ENCODE results near the gene POLDIP3. TPM values are rescaled to one million over a fixed set of nuclear protein-coding genes. Genes with fewer than 3 reads are reported as not detected.
"Not testable (repeated sequence)": the region's sequence is repeated elsewhere in the genome, so short reads cannot be mapped to it uniquely, and the experiment has no call there.

The POLDIP3 gene
- total and polyA plus RNA-seq, 3 experiments from 2014 or later = 78.0 to 82.8 (median 80.0) TPM

- Mint-ChIP-seq H3K36me3 (no peaks in the 10 kb centered on the region), H3K9me3 (no peaks in the 10 kb centered on the region), H3K27me3 (no peaks in the 10 kb centered on the region), H3K27ac (no peak overlapping the region), H3K4me3 (no peak overlapping the region), H3K4me1 (peaks cover 0 to 2% (median 0%) of the 10 kb centered on the region in 3 donors)
- CTCF ChIA-PET = interaction anchor here (1.7 kb wide), 1 partner anchor 10 kb away, joined by 5 read pairs; no protein-coding TSS in a partner anchor
- Histone ChIP-seq H3K27me3 (ENCODE audit: insufficient read depth, low read length, poor library complexity, severe bottlenecking) (no peaks in the 10 kb centered on the region), H3K27ac (ENCODE audit: low read depth, low read length) (peak overlapping the region; percentile 16), H3K4me1 (ENCODE audit: insufficient read depth, low read length) (no peaks in the 10 kb centered on the region), H3K4me3 (ENCODE audit: low read length) (no peak overlapping the region), H3K36me3 (ENCODE audit: insufficient read depth, low read length) (no peaks in the 10 kb centered on the region), H3K9me3 (ENCODE audit: low read length) (no peaks in the 10 kb centered on the region)
- DNase-seq = no peak
- POLR2A ChIA-PET = no interaction called here
Observed at GRCh38 chr22:42562684-42563083, 52.0 kb downstream of the POLDIP3 start.

DNA sequence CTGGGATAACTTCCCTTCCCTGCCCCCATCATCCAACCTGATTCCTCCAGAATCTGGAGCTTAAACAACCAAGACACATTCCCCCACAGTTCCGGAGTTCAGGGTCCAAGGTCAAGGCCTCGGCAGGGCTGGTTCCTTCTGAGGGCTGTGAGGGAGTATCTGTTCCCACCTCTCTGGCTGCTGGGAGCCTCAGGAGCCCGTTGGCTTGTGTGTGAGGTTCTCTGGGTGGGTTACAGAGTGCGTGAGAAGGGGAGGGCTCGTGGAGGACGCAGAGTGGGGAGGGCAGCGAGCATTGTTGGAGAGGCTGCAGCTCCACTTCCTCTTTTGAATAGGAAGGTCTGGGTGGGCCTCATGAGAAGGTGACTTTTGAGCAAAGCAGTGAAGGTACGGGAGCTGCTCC lies 52.4 kb downstream of the POLDIP3 start:
- Mint-ChIP-seq H3K27ac (no peak overlapping the region), H3K4me3 (no peak overlapping the region), H3K9me3 (no peaks in the 10 kb centered on the region), H3K36me3 (no peaks in the 10 kb centered on the region), H3K27me3 (no peaks in the 10 kb centered on the region), H3K4me1 (peaks cover 0 to 2% (median 0%) of the 10 kb centered on the region in 3 donors)
- peak overlapping the region; percentile 16 for H3K27ac ChIP-seq (ENCODE audit: low read depth, low read length)
- no peak for DNase-seq
- CTCF ChIA-PET = interaction anchor here (1.7 kb wide), 1 partner anchor 10 kb away, joined by 5 read pairs; no protein-coding TSS in a partner anchor
- no peaks in the 10 kb centered on the region for H3K36me3 ChIP-seq (ENCODE audit: insufficient read depth, low read length)
- no peaks in the 10 kb centered on the region for H3K27me3 ChIP-seq (ENCODE audit: insufficient read depth, low read length, poor library complexity, severe bottlenecking)
- no peaks in the 10 kb centered on the region for H3K9me3 ChIP-seq (ENCODE audit: low read length)
- no peak overlapping the region for H3K4me3 ChIP-seq (ENCODE audit: low read length)
- POLR2A ChIA-PET = no interaction called here
- H3K4me1 ChIP-seq (ENCODE audit: insufficient read depth, low read length) = no peaks in the 10 kb centered on the region

DNA sequence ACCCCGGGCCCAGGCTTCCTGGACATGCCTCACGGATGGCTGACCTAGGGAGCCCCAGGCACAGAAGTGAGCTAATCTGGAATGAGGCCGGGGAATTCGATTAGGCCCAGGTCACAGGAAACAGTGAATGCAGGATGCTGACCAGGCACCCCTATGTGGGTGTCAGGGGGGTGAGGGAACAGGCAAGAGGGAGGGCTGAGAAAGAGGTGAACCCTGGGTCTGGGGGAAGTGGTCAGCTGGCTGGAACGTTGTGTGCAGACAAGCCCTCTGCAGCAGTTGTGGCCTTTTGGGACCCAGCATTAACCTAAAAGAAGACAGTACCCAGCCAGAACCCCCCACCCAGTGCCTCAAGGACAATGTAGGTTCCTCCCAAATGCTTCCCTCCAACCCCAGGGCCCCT lies 52.8 kb downstream of the POLDIP3 start:
- Mint-ChIP-seq H3K4me1 (peaks cover 0 to 2% (median 0%) of the 10 kb centered on the region in 3 donors), H3K9me3 (no peaks in the 10 kb centered on the region), H3K4me3 (no peak overlapping the region), H3K27ac (no peak overlapping the region), H3K27me3 (no peaks in the 10 kb centered on the region), H3K36me3 (no peaks in the 10 kb centered on the region)
- ChIA-PET CTCF (interaction anchor here (1.7 kb wide), 1 partner anchor 9 kb away, joined by 5 read pairs; no protein-coding TSS in a partner anchor), POLR2A (no interaction called here)
- DNase-seq = no peak
- Histone ChIP-seq H3K36me3 (ENCODE audit: insufficient read depth, low read length) (no peaks in the 10 kb centered on the region), H3K9me3 (ENCODE audit: low read length) (no peaks in the 10 kb centered on the region), H3K27ac (ENCODE audit: low read depth, low read length) (peak overlapping the region; percentile 16), H3K4me3 (ENCODE audit: low read length) (no peak overlapping the region), H3K27me3 (ENCODE audit: insufficient read depth, low read length, poor library complexity, severe bottlenecking) (no peaks in the 10 kb centered on the region), H3K4me1 (ENCODE audit: insufficient read depth, low read length) (no peaks in the 10 kb centered on the region)

- peak overlapping the region in 1 of 8 donors; percentile 82 for H3K27ac Mint-ChIP-seq
- H3K4me3 ChIP-seq (ENCODE audit: low read length) = no peak overlapping the region
- no peak overlapping the region for H3K4me3 Mint-ChIP-seq
- no peaks in the 10 kb centered on the region for H3K27me3 ChIP-seq (ENCODE audit: insufficient read depth, low read length, poor library complexity, severe bottlenecking)
- no peak overlapping the region for H3K27ac ChIP-seq (ENCODE audit: low read depth, low read length)
- no peaks in the 10 kb centered on the region for H3K27me3 Mint-ChIP-seq
- ChIA-PET POLR2A (no interaction called here), CTCF (interaction anchor here (0.8 to 1.7 kb wide), 2 partner anchors 8 to 21 kb away, joined by 3 to 5 read pairs; no protein-coding TSS in a partner anchor)
- no peaks in the 10 kb centered on the region for H3K4me1 ChIP-seq (ENCODE audit: insufficient read depth, low read length)
- no peaks in the 10 kb centered on the region for H3K9me3 ChIP-seq (ENCODE audit: low read length)
- no peaks in the 10 kb centered on the region for H3K36me3 ChIP-seq (ENCODE audit: insufficient read depth, low read length)
- H3K9me3 Mint-ChIP-seq = no peaks in the 10 kb centered on the region
- peaks cover 0 to 2% (median 0%) of the 10 kb centered on the region in 3 donors for H3K4me1 Mint-ChIP-seq
- H3K36me3 Mint-ChIP-seq = no peaks in the 10 kb centered on the region
- no peak for DNase-seq
Observed at GRCh38 chr22:42560781-42561180, 53.9 kb downstream of the POLDIP3 start.

DNA sequence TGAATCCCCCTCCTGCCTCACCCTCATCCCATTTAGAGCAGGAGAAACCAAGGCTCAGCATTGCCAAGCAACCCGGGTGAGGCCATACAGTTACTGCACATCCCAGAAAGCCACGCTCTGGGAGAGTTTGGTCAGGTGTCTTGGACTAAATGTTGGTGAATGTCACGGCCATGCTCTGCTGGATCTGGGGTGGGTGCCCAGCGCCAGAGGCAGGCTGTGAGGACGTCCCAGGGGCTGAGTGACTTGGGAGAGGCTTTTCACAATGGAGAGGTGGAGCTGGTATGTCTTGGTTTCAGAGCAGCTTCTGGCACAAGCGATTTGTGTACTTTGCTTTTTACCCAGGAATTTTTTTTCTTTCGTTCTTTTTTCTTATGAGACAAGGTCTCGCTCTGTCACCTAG lies 54.3 kb downstream of the POLDIP3 start:
- H3K36me3 ChIP-seq (ENCODE audit: insufficient read depth, low read length) = no peaks in the 10 kb centered on the region
- no peaks in the 10 kb centered on the region for H3K27me3 Mint-ChIP-seq
- H3K4me3 ChIP-seq (ENCODE audit: low read length) = no peak overlapping the region
- no peaks in the 10 kb centered on the region for H3K9me3 Mint-ChIP-seq
- H3K4me1 Mint-ChIP-seq = peaks cover 0 to 2% (median 0%) of the 10 kb centered on the region in 3 donors
- no peak overlapping the region for H3K27ac Mint-ChIP-seq
- no peaks in the 10 kb centered on the region for H3K36me3 Mint-ChIP-seq
- no peaks in the 10 kb centered on the region for H3K9me3 ChIP-seq (ENCODE audit: low read length)
- CTCF ChIA-PET = interaction anchor here (0.8 kb wide), 1 partner anchor 22 kb away, joined by 3 read pairs; no protein-coding TSS in a partner anchor
- H3K4me1 ChIP-seq (ENCODE audit: insufficient read depth, low read length) = no peaks in the 10 kb centered on the region
- H3K27me3 ChIP-seq (ENCODE audit: insufficient read depth, low read length, poor library complexity, severe bottlenecking) = no peaks in the 10 kb centered on the region
- DNase-seq = no peak
- no peak overlapping the region for H3K27ac ChIP-seq (ENCODE audit: low read depth, low read length)
- no peak overlapping the region for H3K4me3 Mint-ChIP-seq
- POLR2A ChIA-PET = no interaction called here

DNA sequence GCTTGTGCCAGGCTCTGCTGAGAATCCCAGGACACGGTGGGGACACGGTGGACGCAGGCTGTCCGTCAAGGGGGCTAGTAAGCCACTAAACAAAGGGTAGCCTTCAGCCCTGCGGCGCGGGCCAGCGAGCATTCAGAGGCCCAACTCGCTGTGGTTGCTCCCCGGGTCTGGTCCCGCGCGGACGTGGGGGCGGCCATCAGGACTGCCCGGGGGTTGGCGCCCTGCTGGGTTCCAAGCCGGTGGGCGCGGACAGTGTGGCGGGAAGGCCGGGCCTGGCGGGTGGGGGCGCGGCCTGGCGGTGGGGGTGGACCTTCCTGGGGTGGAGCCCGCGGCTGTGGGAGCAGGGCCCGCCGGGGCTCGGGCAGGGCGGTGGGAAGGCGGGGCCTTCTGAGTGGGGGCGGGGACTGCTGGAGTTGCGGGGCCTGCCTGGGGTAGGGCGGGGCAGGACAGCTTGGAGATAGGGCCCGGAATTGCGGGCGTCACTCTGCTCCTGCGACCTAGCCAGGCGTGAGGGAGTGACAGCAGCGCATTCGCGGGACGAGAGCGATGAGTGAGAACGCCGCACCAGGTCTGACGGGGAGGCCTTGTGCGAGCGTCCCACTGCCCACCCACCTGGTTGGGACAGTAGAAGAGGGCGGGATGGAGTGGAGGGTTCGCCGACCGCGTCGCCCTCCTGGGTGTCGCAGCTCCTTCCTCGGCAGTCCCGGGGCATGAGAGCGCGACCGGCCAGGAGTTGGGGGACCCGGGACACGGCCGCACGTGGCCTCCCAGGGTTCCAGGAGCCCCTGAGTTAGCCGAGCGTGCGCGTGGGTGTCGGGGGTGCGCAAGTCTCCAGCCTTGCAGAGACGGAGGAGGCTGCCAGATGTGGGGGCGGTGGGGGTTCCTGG lies 61.0 kb downstream of the POLDIP3 start, which contains the start of gene SERHL2:
Gene SERHL2 (plus strand): TSS at position 482 of the 887 bp plus-strand sequence. CDS start 65 bp downstream, at position 547.
- Mint-ChIP-seq H3K4me1 (peaks cover 12 to 24% (median 12%) of the 10 kb centered on the region in 3 donors), H3K36me3 (no peaks in the 10 kb centered on the region), H3K27ac (peak within 1 kb of the TSS in 5 of 8 donors; percentile 35 to 81 (median 60)), H3K27me3 (peaks cover 0 to 1% of the 10 kb centered on the region in 2 donors), H3K4me3 (peak within 1 kb of the TSS; percentile 74 to 93 (median 84)), H3K9me3 (no peaks in the 10 kb centered on the region)
- Histone ChIP-seq H3K36me3 (ENCODE audit: insufficient read depth, low read length) (no peaks in the 10 kb centered on the region), H3K27ac (ENCODE audit: low read depth, low read length) (no peak within 1 kb of the TSS), H3K4me3 (ENCODE audit: low read length) (peak within 1 kb of the TSS; percentile 67), H3K9me3 (ENCODE audit: low read length) (no peaks in the 10 kb centered on the region), H3K27me3 (ENCODE audit: insufficient read depth, low read length, poor library complexity, severe bottlenecking) (no peaks in the 10 kb centered on the region), H3K4me1 (ENCODE audit: insufficient read depth, low read length) (peaks cover 17% of the 10 kb centered on the region)
- CTCF ChIA-PET = interaction anchor here (1.6 kb wide), 1 partner anchor 8 kb away, joined by 5 read pairs; no protein-coding TSS in a partner anchor
- POLR2A ChIA-PET = interaction anchor here (1.2 kb wide), 1 partner anchor 20 kb away, joined by 4 read pairs; no protein-coding TSS in a partner anchor
- DNase-seq = peak; percentile 75 to 90 (median 88)

- CTCF ChIA-PET = interaction anchor here (1.6 kb wide), 1 partner anchor 10 kb away, joined by 5 read pairs; no protein-coding TSS in a partner anchor
- H3K36me3 ChIP-seq (ENCODE audit: insufficient read depth, low read length); POLR2A ChIA-PET; H3K36me3 Mint-ChIP-seq; H3K27me3 ChIP-seq (ENCODE audit: insufficient read depth, low read length, poor library complexity, severe bottlenecking); H3K4me3 ChIP-seq (ENCODE audit: low read length); H3K27me3 Mint-ChIP-seq; DNase-seq; H3K9me3 ChIP-seq (ENCODE audit: low read length); H3K9me3 Mint-ChIP-seq: not testable (repeated sequence)
- Mint-ChIP-seq H3K27ac (peak overlapping the region; percentile 83 to 95 (median 91)), H3K4me1 (peaks cover 12 to 24% (median 12%) of the 10 kb centered on the region in 3 donors), H3K4me3 (peak overlapping the region; percentile 77 to 93 (median 84))
- peaks cover 17% of the 10 kb centered on the region for H3K4me1 ChIP-seq (ENCODE audit: insufficient read depth, low read length)
- peak overlapping the region; percentile 24 for H3K27ac ChIP-seq (ENCODE audit: low read depth, low read length)
Observed at GRCh38 chr22:42552294-42552647, 62.4 kb downstream of the POLDIP3 start.

Data from CD8-positive, alpha-beta memory T cell (primary cell).